H1 (cell line): ENCODE data around the gene MFAP3L. TPM values are rescaled to one million over a fixed set of nuclear protein-coding genes. Genes with fewer than 3 reads are reported as not detected.

Experiments
- BRCA1 ChIP-seq: IDR thresholded peaks from 2 replicates; pipeline ENCODE4 v1.6.1; 2012; ENCODE audit warnings: low read depth, low read length, improper control_type of control experiment
- E2F6 ChIP-seq: IDR thresholded peaks from 2 replicates; pipeline ENCODE4 v1.6.1; 2012; ENCODE audit warnings: inconsistent platforms
- EP300 ChIP-seq, 2 experiments: IDR thresholded peaks; 1 replicate in 1 of 2; 2 replicates in 1 of 2; pipeline ENCODE4 v1.6.1; 2011 to 2012; ENCODE audit warnings: low read depth in 2 of 2, low read length in 2 of 2, mild to moderate bottlenecking in 2 of 2, borderline replicate concordance in 1 of 2, inconsistent platforms in 1 of 2, moderate library complexity in 1 of 2
- GTF2F1 ChIP-seq: IDR thresholded peaks from 2 replicates; pipeline ENCODE4 v1.6.1; 2012; ENCODE audit warnings: low read depth, low read length, improper control_type of control experiment, borderline replicate concordance
- KDM4A ChIP-seq: IDR thresholded peaks from one replicate; pipeline ENCODE4 v1.7.1; 2012; ENCODE audit warnings: low read depth, mild to moderate bottlenecking, moderate library complexity, low read length, inconsistent platforms; ENCODE audit not compliant: severe bottlenecking
- MAX ChIP-seq: IDR thresholded peaks from 2 replicates; pipeline ENCODE4 v1.6.1; 2012; ENCODE audit warnings: inconsistent platforms
- NRF1 ChIP-seq: IDR thresholded peaks from 2 replicates; pipeline ENCODE4 v1.6.1; 2011; ENCODE audit warnings: mild to moderate bottlenecking, low read depth, low read length, improper control_type of control experiment
- RAD21 ChIP-seq, 2 experiments: IDR thresholded peaks in 1 of 2; conservative IDR thresholded peaks in 1 of 2; 2 replicates each; pipeline ENCODE4 v1.6.1; 2011; ENCODE audit warnings: low read depth in 2 of 2, low read length in 2 of 2, improper control_type of control experiment in 1 of 2, inconsistent platforms in 1 of 2, mild to moderate bottlenecking in 1 of 2, moderate library complexity in 1 of 2
- RBBP5 ChIP-seq: IDR thresholded peaks from 2 replicates; pipeline ENCODE4 v1.7.1; 2012; ENCODE audit warnings: low read depth, mild to moderate bottlenecking, inconsistent platforms, low read length, moderate library complexity, borderline replicate concordance
- SIN3A ChIP-seq, 2 experiments: IDR thresholded peaks in 1 of 2; conservative IDR thresholded peaks in 1 of 2; 2 replicates each; pipeline ENCODE4 v1.6.1; 2011 to 2012; ENCODE audit warnings: low read length in 2 of 2, improper control_type of control experiment in 1 of 2, low read depth in 1 of 2, mild to moderate bottlenecking in 1 of 2
- SP4 ChIP-seq: IDR thresholded peaks from 2 replicates; pipeline ENCODE4 v1.6.1; 2012; ENCODE audit warnings: low read length, inconsistent platforms
- TAF1 ChIP-seq: IDR thresholded peaks from 2 replicates; pipeline ENCODE4 v1.6.1; 2011; ENCODE audit warnings: mild to moderate bottlenecking, low read depth, low read length
- TEAD4 ChIP-seq: IDR thresholded peaks from 2 replicates; pipeline ENCODE4 v1.6.1; 2012; ENCODE audit warnings: low read depth, low read length, inconsistent platforms, mixed read lengths
- polyA plus RNA-seq, 7 experiments: library from polyadenylated mRNA; depleted of rRNA in 3 of 7; stranded (reverse) in 5 of 7; unstranded in 2 of 7; fragments of >200 nt in 5 of 7; fragments of 200-250 nt in 2 of 7; gene quantifications; 1 replicate in 5 of 7; 2 replicates in 1 of 7; 4 replicates in 1 of 7; pipeline versions ENCODE4 v1.2.1 to v1.2.3, GENCODE V29; 2011 to 2013; ENCODE audit warnings: missing spikeins in 2 of 7, mixed read lengths in 2 of 7
- total RNA-seq: library from RNA; stranded (reverse); fragmentation: NEBNext Ultra II Directional; extraction: Animal tissue kit (Norgen Biotek cat#: 25700); gene quantifications from 2 replicates; pipeline ENCODE4 v1.2.1, GENCODE V29; 2021

The MFAP3L gene
- total and polyA plus RNA-seq, 2 of the 8 experiments (the other 6 are each of a cell fraction or from before 2014, with no cell fraction given): 7.0 to 9.8 TPM

- TF ChIP-seq GTF2F1: no peak
- TF ChIP-seq SIN3A (conservative IDR thresholded peaks at IDR 0.05 in 1 of 2, IDR thresholded peaks at IDR 0.05 in 1 of 2; ENCODE audit: low read depth in 1 of 2, low read length in 2 of 2): peak in 1 of 2 experiments; percentile 51; a peak in 1 of 4 replicates
- peak; percentile 35 for TF ChIP-seq NRF1
- peak in 1 of 2 experiments; percentile 61; a peak in 1 of 3 replicates for TF ChIP-seq EP300 (IDR thresholded peaks at IDR 0.05; ENCODE audit: borderline replicate concordance in 1 of 2, low read depth in 2 of 2, low read length in 2 of 2)
- TF ChIP-seq MAX: peak; percentile 99
- TF ChIP-seq RAD21 (IDR thresholded peaks at IDR 0.05 in 1 of 2, conservative IDR thresholded peaks at IDR 0.05 in 1 of 2; ENCODE audit: low read depth in 2 of 2, low read length in 2 of 2): no peak; a peak in 1 of 4 replicates
- TF ChIP-seq TEAD4: no peak
- TF ChIP-seq BRCA1: no peak
- TF ChIP-seq RBBP5: 0 out of 2 replicates have a peak, but pooled peaks have one; percentile 38
- TF ChIP-seq KDM4A: peak; percentile 98
- TF ChIP-seq SP4: peak; percentile 51; the same call in 1 of the 2 replicates
- peak; percentile 61 for TF ChIP-seq TAF1
- TF ChIP-seq E2F6: peak; percentile 99
These were observed 1.1 kb upstream of the MFAP3L start (continued) for GRCh38 chr4:170027181-170027829.
